HG03432 (cell line): ENCODE measurements around the gene ANKRD33B.
"Not testable (repeated sequence)": the region's sequence is repeated elsewhere in the genome, so short reads cannot be mapped to it uniquely, and the experiment has no call there.

ENCODE experiments used
- ATAC-seq: cut with Tn5 transposase; IDR thresholded peaks from one replicate; pipeline ENCODE4 v1.9.1; 2021; ENCODE audit warnings: mild to moderate bottlenecking, moderate library complexity; ENCODE audit not compliant: unreplicated experiment

The ANKRD33B gene

DNA sequence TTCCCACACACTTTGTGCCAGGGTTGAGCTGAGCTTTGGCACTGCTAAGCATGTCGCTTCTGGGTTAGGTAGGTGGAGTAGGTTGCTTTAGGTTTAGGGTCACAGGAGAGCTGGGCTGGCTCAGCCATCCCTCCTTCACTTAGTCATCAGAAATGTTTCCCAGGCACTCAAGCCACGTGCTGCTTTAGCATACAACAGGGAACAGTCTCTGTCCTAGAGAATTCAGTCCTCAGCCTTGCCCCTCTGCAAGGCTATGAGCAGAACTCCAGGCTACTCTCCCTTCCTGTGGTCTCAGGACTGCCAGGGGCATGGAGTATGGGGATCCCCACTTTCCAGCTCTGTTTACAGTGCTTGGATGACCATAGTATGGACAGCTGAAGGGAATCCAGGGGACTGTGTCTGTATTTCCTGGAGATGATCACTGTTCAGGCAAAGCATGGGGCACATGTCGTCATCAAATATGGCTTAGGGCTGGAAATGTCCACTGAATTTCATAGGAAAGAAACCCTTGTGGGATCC lies 7.5 kb upstream of the ANKRD33B start:
- no peak for ATAC-seq

DNA sequence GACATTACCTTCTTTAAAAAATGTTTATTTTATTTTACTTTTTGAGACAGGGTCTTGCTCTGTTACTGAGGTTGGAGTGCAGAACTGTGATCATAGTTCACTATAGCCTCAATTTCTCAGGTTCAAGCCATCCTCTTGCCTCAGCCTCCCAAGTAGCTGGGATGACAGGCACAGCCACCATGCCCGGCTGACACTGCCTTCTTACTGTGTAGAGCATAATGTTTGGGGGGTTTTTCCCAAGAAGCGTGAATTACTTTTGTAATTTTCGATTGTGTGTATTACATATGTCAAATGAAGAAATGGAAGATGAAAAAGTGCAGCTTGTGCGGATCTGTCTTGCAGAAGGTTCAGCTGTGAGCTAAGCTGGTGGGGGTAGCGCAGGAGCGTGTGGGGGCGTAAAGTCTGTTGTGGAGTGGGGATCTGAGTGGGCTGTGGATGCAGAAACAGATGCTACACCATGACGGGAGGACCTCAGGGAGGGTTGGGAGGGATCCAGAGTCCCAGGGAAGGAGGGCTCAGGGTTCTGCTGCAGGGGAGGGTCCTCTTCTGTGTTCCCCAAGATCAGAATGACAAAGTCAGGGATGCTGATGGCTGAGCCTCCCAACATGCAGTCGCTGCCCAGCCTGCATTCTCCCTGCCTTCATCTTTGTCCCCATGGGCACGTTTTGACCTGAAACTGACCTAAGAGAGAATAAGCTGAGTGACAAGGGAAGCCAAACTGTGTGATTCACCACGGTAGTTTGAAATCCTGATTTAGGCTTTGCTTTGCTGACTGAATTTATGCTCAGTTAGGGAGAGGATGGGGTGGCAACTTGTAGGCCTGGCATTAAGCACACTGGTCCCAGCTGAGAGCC lies 6.8 kb upstream of the ANKRD33B start:
- no peak for ATAC-seq

DNA sequence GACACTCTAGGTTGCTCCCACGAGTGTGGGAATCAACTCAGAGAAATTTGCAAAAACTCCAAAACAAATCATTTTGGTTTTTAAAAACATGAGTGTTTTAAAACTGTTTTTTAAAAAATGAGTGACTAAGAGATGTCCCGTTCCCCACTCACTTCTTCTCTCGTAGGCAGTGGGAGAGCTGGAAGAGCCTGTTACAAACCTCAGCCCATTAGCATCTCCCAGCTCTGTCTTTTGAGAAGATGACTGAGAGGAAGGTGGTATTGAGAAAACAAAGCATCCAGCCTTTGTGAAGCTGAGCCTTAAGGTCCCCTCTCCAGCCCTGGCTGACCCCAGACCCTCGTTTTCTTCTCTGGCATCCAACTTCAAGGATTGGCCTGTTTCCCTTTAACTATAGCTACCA lies 4.7 kb upstream of the ANKRD33B start:
- no peak for ATAC-seq

DNA sequence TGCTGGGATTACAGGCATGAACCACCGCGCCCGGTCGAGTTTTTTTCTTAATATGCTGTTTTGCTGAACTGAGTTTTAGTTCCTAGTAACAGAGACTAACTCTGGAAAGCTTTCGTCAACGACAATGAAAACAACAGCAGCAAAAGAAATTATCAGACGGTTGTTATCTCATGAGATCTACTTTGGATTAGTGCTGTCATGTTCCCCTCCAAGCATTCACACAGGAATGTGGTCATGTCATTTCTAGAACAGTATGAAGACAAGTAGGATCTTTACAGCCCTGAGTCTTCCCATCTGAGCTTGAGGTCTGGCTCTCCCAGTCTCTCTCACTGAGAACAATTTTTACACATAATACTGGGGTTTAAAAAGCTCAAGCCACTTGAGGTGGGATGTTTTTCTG lies 4.0 kb upstream of the ANKRD33B start:
- ATAC-seq = no peak

DNA sequence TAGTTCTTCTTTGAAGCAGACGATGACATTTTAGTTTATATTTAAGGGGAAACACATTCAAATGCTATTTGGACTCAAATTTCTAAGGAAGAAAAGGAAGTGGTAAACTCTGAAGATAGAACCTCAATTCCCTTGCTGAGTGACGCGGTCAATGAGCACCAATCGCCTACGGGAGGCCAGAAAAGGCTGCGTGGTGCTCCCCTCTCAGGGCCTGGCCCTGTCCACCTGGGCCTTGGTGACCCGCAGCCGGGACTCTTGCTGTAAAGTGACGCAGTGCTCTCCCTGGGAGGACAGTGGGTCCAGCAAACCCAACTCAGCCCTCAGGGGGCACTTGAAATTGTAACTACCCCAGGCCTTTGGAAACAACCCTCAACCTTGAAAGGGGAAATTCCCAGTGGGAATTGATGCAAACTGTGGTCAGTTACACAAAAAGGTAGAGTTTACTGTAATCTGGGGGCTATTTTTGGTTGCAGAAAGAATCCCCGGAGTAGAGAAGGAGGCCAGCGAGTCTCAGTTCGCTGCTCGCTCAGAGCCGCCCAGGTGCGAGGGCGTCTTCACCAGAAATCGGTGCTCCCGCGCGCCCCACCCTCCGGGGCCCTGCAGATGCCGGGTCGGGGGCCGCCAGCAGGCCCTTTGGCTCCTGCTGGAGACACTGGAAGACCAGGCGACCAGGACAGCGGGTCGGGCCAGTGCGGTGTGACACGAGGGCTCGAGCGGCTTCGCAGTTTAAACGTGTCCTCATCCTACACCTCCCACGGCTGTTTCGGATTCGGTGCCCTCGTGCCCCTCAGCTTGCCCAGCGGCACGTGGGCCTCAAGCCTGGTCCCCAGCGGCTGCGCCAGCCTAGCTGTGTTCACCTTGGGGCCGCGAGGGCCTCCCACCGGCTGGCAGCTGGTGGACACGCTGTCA lies 1.4 kb upstream of the ANKRD33B start:
- peak; percentile 31 for ATAC-seq

DNA sequence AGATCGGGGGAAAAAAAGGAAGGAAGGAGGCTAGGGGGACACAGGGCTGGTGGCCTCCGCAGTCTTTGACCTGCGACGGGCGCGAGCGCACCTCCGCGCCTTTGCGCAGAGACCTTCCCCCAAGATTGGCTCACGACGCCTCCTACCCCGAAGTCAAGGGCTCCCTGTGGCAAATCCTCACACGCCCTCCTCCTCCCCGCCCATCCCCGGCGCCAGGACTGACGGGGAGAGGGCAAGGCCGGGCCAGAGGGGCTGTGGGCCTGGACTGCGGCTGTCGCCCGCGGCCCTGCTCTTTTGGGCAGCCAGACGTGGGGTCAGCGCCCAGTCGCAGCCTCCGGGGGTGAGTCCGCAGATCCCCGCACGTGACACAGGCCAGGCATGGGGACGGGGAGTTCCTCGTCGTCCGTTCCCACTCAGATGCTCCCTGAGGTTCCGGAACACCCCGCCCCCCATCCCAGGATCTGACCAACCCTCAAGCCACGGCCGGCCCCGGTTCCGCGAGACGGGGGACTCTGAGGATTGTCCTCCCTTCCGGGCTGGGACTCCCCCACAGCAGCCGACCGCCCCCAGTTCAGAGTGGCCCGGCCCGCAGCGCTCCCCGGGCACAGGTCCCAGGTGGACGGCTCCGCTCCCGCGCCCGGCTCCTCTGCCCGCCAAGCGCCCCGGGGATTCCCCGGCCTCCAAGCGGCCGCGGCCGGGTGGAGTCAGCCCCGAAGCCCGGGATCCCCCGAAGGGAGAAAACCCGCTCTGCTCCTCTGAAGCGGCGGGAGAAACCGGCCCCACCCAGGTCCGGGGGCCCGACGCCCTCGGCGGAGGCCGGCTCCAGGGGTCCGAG lies 543 bp upstream of the ANKRD33B start:
- peak; percentile 40 for ATAC-seq

DNA sequence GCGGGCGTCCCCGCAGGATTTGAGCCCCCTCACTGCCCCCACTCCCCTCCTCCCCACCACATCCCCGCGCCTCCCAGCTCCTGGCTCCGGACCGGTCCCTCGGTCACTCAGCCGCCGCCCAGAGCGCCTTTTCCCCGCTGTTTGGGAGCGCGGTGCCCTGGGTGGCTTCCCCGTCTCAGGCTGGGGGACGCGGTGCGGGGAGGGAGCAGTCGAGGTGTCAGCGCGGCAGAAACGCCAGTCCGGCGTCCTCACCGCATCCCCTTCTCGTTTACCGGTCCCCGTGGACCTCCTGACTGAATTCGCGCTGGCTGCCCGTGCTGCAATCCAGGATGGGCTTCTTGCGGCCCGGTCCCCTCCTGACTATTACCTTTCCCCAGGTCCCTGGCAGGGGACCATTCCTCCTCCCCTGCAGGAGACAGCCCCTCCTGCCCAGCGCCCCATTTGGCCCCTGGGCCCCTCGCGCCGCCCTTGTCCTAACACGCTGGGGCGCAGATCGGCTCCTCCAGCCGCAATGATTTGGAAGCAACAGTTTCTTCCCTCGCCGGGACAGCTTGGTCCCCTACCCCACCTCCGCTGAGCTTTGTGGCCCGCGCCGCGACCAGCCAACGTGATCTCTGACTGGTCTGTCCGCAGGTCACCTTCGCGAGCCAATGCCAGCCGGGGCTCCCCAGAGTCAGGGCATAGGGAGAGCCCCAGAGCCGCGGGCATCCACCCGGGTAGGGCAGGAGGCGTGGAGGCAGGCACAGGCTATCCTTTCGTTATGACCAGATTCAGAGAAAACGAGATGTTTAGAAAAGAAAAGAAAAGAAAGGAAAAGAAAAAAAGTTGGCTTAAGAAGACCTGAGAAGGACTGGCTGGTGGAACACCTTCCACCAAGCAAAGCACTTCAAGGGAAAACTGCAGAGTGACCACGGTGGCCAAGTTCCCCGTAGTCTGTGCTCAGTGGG lies 1.2 kb downstream of the ANKRD33B start:
- no peak for ATAC-seq

DNA sequence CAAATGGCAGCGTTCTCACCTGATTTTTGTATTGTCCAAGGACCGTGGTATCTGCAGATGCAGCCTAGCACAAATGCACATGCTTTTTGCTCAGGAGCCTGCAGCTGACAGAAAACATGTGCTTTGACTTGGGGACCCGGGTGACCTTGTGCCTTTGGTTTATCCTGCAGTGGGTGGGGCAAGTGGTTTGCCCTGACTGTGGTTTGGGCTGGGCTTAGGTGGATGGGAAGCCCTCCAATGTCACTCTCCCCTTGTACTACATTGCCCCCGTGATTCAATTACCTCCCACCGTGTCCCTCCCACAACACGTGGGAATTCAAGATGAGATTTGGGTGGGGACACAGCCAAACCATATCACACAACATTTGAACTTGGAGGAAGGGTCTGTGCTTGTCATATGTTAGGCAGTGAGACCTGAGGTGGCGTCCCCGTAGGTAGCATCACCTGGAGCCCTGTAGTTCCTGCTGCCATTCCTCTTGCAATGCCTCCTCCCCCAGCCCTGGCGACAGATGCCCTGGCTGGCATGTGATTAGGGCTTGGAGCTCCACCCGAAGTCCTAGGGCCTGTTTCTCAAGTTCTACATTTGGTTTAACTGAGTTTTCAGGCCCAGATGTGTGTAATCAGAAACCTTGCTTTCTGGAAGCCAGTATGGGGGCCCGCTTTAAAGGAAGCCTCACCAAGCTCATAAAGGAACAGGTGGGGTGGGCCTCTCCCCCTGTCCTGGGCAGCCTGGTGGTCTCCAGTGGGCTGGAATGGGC lies 2.1 kb downstream of the ANKRD33B start:
- no peak for ATAC-seq

DNA sequence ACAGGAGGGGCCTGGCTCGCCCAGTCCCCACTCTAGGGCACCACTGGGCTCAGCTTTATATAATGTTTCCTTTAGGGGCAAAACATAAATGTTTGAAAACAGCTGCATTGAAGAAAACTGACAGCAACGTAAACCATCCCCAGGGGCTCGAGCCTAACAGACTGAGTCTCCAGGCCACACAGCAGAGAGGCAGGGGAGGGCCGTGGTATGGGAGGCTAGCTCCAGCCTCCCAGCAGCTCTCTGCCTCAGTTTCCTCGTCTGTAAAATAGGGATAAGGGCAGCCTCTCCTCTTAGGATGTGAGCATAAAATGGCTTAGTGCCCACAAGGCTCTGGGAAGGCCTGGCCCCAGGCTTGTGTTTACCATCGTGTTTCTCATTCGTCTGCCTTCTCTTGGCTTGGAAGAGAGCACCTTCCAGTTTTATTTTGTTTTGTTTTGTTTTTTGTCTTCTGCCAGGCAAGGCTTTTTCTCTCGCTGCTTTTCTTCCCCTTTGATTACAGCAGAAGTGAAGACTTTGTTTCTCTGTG lies 2.7 kb downstream of the ANKRD33B start:
- no peak for ATAC-seq

DNA sequence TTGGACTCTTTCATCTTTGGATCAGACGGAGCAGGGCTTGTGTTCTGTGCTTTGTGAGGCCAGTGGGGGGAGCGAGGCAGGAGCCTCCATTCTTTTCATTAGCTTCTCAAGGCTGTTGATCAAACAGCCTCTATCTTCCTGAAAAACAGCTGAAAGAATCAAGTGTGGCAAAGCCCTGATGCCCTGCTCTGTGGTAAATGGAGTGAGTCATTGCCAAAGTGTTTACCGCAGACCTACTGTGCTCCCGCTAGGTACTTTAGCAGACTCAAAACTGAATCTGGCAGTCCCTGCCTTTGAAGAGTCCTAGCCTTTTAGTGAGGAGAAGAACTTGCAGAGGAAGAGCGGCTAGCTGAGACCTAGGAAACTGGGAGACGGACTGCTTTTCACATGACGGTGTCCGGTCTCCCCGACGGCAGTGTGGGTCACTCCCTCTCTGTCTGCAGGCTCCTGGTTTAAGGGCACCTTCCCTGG lies 3.3 kb downstream of the ANKRD33B start:
- no peak for ATAC-seq

DNA sequence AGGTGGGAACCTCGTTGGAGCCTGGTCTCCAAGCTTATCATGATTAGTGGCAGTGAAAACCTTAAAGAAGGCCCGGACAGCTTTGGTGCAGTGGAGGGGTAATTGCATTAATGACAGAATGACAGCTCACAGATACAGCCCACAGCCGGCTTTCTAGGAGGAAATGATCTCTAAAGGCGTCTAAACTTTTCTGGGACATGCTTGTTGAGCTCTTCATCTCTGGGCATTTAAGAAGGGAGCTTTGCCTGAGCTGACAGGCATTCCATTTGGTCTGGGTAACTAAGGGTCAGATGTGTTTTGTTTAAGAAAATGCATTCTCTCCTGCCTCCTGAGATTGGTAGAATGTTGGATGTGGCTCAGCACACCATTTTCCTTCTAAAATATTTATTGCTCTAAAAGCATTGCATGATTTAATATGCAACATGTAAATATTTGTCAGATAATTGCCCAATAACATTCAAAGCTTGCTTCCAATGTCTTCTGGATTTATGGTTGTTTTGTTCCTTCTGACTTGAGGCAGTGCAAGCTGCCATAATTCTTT lies 4.0 kb downstream of the ANKRD33B start:
- no peak for ATAC-seq

DNA sequence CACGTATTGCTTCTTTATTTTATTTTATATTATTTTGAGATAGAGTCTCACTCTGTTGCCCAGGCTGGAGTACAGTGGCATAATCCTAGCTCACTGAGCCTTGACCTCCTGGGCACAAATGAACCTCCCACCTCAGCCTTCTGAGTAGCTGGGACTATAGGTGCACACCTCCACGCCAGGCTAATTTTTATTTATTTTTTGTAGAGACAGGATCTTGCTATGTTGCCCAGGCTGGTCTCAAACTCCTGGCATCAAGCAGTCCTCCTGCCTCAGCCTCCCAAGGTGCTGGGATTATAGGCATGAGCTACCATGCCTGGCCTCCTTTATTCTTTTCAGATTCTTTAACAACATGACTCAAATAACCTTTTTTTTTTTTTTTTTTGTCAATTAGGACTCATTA lies 6.7 kb downstream of the ANKRD33B start:
- not testable (repeated sequence) for ATAC-seq

DNA sequence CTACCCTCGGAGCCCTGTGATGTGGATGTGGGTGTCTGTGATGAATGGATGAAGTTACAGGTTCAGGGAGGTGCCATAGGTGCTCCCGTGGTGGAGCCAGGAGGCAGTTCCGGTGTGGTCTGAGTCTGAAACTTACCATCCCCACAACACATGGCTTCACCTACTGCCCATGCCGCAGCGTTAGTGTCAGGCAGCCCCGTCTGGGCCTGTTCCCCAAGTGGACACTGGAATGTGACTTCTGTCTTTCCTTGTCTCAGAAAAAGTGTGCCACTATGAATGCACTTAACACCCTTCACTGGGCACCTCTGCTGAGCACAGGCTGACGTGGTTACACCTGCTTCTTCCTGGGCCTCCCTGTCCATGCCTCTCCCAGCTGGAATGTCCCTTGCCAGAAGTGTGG lies 8.6 kb downstream of the ANKRD33B start:
- ATAC-seq = no peak

DNA sequence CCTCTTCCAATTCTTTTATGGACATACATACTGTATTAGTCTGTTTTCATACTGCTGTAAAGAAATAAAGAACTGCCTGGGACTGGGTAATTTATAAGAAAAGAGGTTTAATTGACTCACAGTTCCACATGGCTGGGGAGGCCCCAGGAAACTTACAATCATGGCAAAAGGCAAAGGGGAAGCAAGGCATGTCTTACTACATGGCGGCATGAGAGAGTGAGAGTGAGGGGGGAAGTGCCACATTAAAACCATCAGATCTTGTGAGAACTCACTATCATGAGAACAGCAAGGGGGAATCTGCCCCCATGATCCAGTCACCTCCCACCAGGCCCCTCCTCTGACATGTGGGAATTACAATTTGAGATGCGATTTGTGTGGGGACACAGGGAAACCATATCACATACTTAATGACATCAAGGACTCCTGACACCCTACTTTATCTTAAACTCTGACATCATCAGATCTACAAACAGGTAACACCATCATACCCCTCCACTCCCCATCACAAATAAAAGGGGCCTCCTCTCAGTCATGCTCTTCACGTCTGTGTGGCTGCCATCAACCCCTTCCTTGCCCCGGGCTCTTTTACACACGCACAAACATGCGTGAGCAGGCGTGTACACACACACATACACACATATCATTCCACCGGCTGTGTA lies 9.7 kb downstream of the ANKRD33B start:
- no peak for ATAC-seq

DNA sequence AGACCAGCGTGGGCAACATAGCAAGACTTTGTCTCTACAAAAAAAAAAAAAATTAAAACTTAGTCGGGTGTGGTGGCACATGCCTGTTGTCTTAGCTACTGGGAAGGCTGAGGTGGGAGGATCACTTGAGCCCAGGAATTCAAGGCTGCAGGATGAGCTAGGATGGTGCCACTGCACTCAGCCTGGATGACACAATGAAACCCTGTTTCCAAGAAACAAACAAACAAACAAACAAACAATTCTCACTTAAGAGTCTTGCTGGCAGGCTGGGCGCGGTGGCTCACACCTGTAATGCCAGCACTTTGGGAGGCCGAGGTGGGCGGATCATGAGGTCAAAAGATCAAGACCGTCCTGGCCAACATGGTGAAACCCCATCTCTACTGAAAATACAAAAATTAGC lies 11.0 kb downstream of the ANKRD33B start:
- not testable (repeated sequence) for ATAC-seq

DNA sequence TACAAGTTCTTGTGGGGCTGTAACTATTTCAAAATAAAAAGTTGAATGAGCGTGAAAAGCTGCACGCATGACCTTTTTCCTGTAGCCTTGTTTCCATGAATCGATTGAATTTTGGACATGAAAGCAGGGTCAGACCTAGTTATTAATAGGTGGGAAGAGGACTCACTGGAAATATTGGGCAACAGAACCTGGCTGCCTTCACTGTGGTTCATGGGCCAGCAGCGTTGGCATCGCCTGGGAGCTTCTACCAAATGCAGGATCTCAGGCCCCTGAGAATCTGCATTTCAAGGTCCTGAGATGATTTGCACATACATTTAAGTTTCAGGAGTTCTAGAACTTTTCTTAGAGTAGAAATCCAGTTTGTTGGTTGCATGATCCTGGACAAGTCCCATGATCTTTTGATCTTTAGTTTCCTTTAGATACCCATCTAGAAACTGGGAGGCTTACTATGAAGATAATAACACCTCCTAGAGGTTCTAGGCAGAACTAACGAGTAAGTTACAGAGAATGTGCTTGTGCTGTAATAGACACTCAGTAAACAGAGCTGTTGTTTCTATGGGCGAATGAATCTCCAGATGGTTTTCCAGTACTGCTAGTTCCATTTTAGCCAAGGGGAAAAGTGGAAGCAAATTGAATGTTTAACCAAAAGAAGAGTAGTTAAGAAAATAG lies 12.4 kb downstream of the ANKRD33B start:
- no peak for ATAC-seq

DNA sequence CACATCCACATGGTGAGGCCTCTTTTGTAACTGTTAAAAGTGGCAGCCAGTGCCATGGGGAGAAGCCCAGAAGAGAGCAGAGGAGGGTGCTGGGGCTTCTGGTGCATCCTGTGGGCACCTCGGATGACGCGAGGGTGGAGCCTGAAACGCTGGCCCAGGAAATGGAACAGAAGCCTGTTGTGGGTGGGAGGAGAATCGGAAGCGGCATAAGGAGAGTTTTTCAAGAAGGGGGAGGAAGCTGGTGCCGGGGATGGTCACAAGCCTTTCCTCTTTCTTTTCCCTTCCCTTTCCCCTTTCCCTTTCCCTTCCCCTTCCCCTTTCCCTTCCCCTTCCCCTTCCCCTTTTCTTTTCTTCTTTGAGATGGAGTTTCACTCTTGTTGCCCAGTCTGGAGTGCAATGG lies 12.9 kb downstream of the ANKRD33B start:
- no peak for ATAC-seq
